Mammary epithelial cell (primary cell): ENCODE data around the gene PTPRT.

Experiments
- CTCF ChIP-seq, 2 donors: IDR thresholded peaks in 1 of 2; conservative IDR thresholded peaks in 1 of 2; 2 replicates each; pipeline ENCODE4 v1.5.1; 2011 to 2012; ENCODE audit warnings: inconsistent platforms in 2 of 2, low read length in 2 of 2, mild to moderate bottlenecking in 2 of 2, control low read depth in 1 of 2, low read depth in 1 of 2; ENCODE audit not compliant: insufficient read depth in 1 of 2; ENCODE audit errors: extremely low read depth in 1 of 2
- EZH2 ChIP-seq: IDR thresholded peaks from 2 replicates; pipeline ENCODE4 v1.6.1; 2012; ENCODE audit warnings: low read length, inconsistent platforms, borderline replicate concordance

GRCh38 chr20:42475773-42476172, 713.9 kb downstream of the PTPRT start:
- TF ChIP-seq EZH2 (no peak), CTCF (conservative IDR thresholded peaks at IDR 0.05 in 1 of 2, IDR thresholded peaks at IDR 0.05 in 1 of 2; ENCODE audit: extremely low read depth in 1 of 2, insufficient read depth in 1 of 2, low read depth in 1 of 2, low read length in 2 of 2) (no peak)
